Right lobe of liver (tissue), 6 donors: ENCODE measurements around the gene SF3B3. TPM values are rescaled to one million over a fixed set of nuclear protein-coding genes. Genes with fewer than 3 reads are reported as not detected.
A peak's percentile ranks its signal among the peaks of the same experiment; 100 is the strongest.

Source experiments
- ATAC-seq, 4 donors: fragments of 200-7000 bp; cut with Tn5 transposase; one replicate each; pipeline ENCODE4 v1.9.1; 2020; ENCODE audit warnings: mild to moderate bottlenecking in 4 of 4, moderate library complexity in 4 of 4
- DNase-seq, 3 donors: peaks; one replicate each; pipeline ENCODE4 v3.0.0-alpha.2; 2020
- H3K27ac ChIP-seq, 3 donors: fragments of 200-600 bp; one replicate each; pipeline ENCODE4 v1.8.0; 2022
- H3K27me3 ChIP-seq, 2 donors: fragments of 200-600 bp; one replicate each; pipeline ENCODE4 v1.8.0; 2022
- H3K36me3 ChIP-seq, 4 donors: fragments of 200-600 bp; sonication (generic) in 1 of 4; one replicate each; pipeline versions ENCODE4 v1.5.1 to v1.8.0; 2017 to 2022; ENCODE audit warnings: control low read depth in 1 of 4
- H3K4me1 ChIP-seq, 4 donors: fragments of 200-600 bp; sonication (generic) in 1 of 4; one replicate each; pipeline versions ENCODE4 v1.5.1 to v1.8.0; 2017 to 2022; ENCODE audit warnings: control low read depth in 1 of 4
- H3K4me3 ChIP-seq, 3 donors: fragments of 200-600 bp; one replicate each; pipeline ENCODE4 v1.8.0; 2022
- H3K9me3 ChIP-seq, 4 donors: fragments of 200-600 bp; sonication (generic) in 1 of 4; one replicate each; pipeline versions ENCODE4 v1.5.1 to v1.8.0; 2017 to 2022; ENCODE audit warnings: control low read depth in 1 of 4
- POLR2A ChIP-seq: fragments of 450-650 bp; IDR thresholded peaks from one replicate; pipeline ENCODE4 v1.6.1; 2017; ENCODE audit warnings: antibody characterized with exemption, mild to moderate bottlenecking
- WGBS: methylation state at CpG from one replicate; pipeline ENCODE4 v1.1.6; 2018; ENCODE audit warnings: low coverage, low lambda C conversion rate; ENCODE audit not compliant: insufficient coverage; ENCODE audit errors: missing lambda C conversion rate; 5-methylcytosine and 5-hydroxymethylcytosine counted together
- intact Hi-C, 2 donors: fragments of 100-400 bp; cut with DNase I; formaldehyde crosslinking; loops; one replicate each; pipeline versions ENCODE4 v1.11.2 to v1.14.1; 2022
- total RNA-seq, 6 experiments: library from RNA; depleted of rRNA in 2 of 6; stranded (reverse); fragments of >200 nt in 2 of 6; fragmentation: NEBNext Ultra II Directional in 3 of 6; extraction: Animal tissue kit (Norgen Biotek cat#: 25700) in 3 of 6; gene quantifications; one replicate each; pipeline versions ENCODE4 v1.1.0 to v1.2.4, GENCODE V29; 2016 to 2023
- TF ChIP-seq, protein P1 (sequence below), 4 donors: fragments of 200-600 bp in 3 of 4; fragments of 450-650 bp in 1 of 4; IDR thresholded peaks; one replicate each; pipeline versions ENCODE4 v1.5.1 to v1.8.0; 2016 to 2022; ENCODE audit warnings: antibody characterized with exemption in 4 of 4, mild to moderate bottlenecking in 2 of 4
- donor health status: DM: no; HTN: yes; CAD: no.
- donor health status: DM: no; HTN: no; CAD: no.
- donor health status: DM: no; HTN: no; CAD: no.
- donor health status: DM: no; HTN: yes; CAD: no.
- donor health status: DM: no; HTN: yes; CAD: no.

The SF3B3 gene
- total RNA-seq, 6 experiments from 2014 or later, result 51.4 to 110 (median 90.7) TPM

DNA sequence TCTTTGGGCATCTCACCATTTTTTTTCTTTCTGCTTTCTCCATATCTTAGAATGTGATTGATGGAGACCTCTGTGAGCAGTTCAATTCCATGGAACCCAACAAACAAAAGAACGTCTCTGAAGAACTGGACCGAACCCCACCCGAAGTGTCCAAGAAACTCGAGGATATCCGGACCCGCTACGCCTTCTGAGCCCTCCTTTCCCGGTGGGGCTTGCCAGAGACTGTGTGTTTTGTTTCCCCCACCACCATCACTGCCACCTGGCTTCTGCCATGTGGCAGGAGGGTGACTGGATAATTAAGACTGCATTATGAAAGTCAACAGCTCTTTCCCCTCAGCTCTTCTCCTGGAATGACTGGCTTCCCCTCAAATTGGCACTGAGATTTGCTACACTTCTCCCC, 48.0 kb downstream of the SF3B3 start:
- 77% methylated on average over 7 of the region's 8 CpGs for WGBS
- Histone ChIP-seq H3K4me3 (no peak overlapping the region), H3K27me3 (no peaks in the 10 kb centered on the region), H3K36me3 (peaks cover 11 to 68% (median 50%) of the 10 kb centered on the region in 4 donors), H3K9me3 (no peaks in the 10 kb centered on the region), H3K4me1 (peaks cover 0 to 23% (median 0%) of the 10 kb centered on the region in 4 donors), H3K27ac (no peak overlapping the region)
- intact Hi-C loops, result no loop called here
- TF ChIP-seq, protein P1, sequence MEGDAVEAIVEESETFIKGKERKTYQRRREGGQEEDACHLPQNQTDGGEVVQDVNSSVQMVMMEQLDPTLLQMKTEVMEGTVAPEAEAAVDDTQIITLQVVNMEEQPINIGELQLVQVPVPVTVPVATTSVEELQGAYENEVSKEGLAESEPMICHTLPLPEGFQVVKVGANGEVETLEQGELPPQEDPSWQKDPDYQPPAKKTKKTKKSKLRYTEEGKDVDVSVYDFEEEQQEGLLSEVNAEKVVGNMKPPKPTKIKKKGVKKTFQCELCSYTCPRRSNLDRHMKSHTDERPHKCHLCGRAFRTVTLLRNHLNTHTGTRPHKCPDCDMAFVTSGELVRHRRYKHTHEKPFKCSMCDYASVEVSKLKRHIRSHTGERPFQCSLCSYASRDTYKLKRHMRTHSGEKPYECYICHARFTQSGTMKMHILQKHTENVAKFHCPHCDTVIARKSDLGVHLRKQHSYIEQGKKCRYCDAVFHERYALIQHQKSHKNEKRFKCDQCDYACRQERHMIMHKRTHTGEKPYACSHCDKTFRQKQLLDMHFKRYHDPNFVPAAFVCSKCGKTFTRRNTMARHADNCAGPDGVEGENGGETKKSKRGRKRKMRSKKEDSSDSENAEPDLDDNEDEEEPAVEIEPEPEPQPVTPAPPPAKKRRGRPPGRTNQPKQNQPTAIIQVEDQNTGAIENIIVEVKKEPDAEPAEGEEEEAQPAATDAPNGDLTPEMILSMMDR (IDR thresholded peaks at IDR 0.05), result no peak
- no peak for TF ChIP-seq POLR2A
- DNase-seq (no peak), ATAC-seq (no peak)

DNA sequence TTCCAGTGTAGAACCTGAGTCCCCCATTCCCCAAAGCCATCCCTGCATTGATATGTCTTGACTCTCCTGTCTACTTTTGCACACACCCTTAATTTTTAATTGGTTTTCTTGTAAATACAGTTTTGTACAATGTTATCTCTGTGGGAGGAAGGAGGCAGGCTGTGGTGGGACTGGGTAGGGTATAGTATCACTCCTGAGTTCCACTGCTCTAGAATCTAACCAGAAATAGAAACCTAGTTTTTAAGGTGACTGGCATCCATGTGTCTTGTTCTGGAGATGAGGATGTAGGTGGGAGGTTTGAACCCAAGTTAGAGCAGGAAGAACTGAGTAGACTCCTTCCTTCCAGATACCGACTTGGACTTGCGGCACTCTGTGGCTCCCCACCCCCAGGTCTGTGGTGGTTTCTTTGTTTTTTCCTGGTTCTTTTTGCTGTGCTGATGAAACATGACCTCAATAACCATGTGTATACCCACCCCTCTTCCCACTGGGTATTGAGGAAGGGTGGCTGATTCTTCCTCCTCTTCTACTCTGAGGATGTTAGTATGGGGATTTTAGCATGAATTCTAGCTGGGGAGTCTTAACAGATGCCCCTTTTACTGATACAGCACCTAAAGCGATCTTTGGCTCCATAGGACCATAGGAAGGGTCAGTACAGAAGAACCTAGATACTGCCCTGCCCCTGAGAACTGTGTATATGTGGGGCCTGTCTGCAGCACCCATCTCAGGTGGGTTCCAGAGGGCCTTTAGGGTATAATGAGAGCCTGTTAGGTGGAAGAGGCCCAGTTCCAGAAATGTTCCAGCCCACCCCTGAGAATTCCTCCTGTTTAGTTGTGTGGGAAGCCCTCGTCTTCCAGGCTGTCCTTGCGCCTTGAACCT, 48.7 kb downstream of the SF3B3 start:
- ATAC-seq (peak in 2 of 4 donors; percentile 15 to 26), DNase-seq (no peak)
- WGBS, result 88% methylated on average over 3 of the region's 5 CpGs
- Histone ChIP-seq H3K4me1 (peaks cover 0 to 25% (median 0%) of the 10 kb centered on the region in 4 donors), H3K4me3 (no peak overlapping the region), H3K27me3 (no peaks in the 10 kb centered on the region), H3K9me3 (no peaks in the 10 kb centered on the region), H3K27ac (peak overlapping the region in 2 of 3 donors; percentile 19 to 45), H3K36me3 (peaks cover 9 to 61% (median 43%) of the 10 kb centered on the region in 4 donors)
- TF ChIP-seq, protein P1 (IDR thresholded peaks at IDR 0.05), result no peak
- no peak for TF ChIP-seq POLR2A
- intact Hi-C loops, result no loop called here

DNA sequence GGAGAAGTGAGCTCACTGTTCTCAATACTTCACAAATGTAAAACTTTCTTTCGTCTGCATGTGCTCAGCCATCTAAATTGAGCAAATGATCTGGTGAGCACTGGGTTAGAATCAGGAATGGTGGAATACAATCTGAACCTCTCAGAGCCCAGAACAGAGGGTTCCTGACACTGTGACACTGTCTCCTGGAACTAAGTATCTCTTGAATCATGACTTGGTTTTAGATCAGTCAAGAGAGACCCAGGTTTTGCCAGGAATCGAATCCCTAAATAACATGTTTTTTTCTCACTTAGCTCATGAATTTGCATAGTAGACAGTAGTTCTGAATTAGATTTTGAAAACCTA, 49.3 kb downstream of the SF3B3 start:
- ATAC-seq (no peak), DNase-seq (no peak)
- H3K4me1 ChIP-seq, result peaks cover 0 to 25% (median 0%) of the 10 kb centered on the region in 4 donors
- intact Hi-C loops, result no loop called here
- no peaks in the 10 kb centered on the region for H3K27me3 ChIP-seq
- H3K9me3 ChIP-seq, result no peaks in the 10 kb centered on the region
- peak overlapping the region in 2 of 3 donors; percentile 19 to 45 for H3K27ac ChIP-seq
- peaks cover 9 to 55% (median 38%) of the 10 kb centered on the region in 4 donors for H3K36me3 ChIP-seq
- 80% methylated on average over 2 of the region's 2 CpGs for whole genome bisulfite sequencing
- H3K4me3 ChIP-seq, result no peak overlapping the region
- TF ChIP-seq POLR2A, result no peak
- TF ChIP-seq, protein P1 (IDR thresholded peaks at IDR 0.05), result no peak

DNA sequence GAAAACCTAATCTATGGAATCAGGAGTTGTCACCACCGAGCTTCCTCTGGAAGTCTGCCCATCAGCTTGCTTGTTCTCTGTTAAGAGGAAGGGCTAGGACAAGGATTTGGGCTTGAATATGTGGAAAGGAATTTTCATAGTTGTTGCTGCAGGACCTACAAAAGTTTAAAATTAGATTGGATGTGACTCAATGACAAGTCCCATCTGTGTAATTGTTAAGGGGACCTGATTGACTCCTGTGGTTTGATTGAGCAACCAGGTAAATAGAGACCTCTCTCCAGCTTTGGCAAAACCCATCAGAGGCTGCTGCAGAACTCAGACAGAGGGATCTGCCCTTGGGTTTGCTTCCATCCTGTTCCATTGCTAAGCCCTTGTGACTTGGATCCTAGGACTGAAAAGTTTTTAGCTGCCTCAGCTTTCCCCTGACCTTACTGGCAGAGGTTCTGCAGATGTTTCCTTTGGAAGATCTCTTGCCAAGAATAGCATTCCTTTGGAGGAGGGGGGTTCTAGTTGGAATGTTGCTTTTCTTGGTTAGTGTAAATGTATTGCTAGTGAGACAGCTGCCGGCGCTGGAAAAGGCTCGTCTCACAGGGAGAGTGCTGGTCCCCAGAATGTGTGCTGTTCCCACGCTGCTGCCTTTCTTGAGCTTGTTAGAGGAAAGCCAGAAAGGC, 50.0 kb downstream of the SF3B3 start:
- no peaks in the 10 kb centered on the region for H3K9me3 ChIP-seq
- peak overlapping the region in 2 of 3 donors; percentile 19 to 45 for H3K27ac ChIP-seq
- H3K4me3 ChIP-seq, result no peak overlapping the region
- peaks cover 0 to 25% (median 0%) of the 10 kb centered on the region in 4 donors for H3K4me1 ChIP-seq
- H3K27me3 ChIP-seq, result no peaks in the 10 kb centered on the region
- TF ChIP-seq, protein P1 (IDR thresholded peaks at IDR 0.05), result no peak
- TF ChIP-seq POLR2A, result no peak
- 60% methylated on average over 2 of the region's 5 CpGs for WGBS
- H3K36me3 ChIP-seq, result peaks cover 9 to 48% (median 31%) of the 10 kb centered on the region in 4 donors
- intact Hi-C loops, result no loop called here
- peak; percentile 58 to 75 (median 69) for ATAC-seq
- no peak for DNase-seq
